ENCODE data around the gene CCDC85A.

GRCh38 chr2:56379066-56379465 is 195.3 kb downstream of the CCDC85A start:
- TF ChIP-seq CTCF (IDR thresholded peaks at IDR 0.05): no peak
- no peak for TF ChIP-seq POLR2A (IDR thresholded peaks at IDR 0.05)
